ENCODE measurements around the gene PANK4. TPM values are rescaled to one million over a fixed set of nuclear protein-coding genes. Genes with fewer than 3 reads are reported as not detected.
"Not testable (repeated sequence)": the region's sequence is repeated elsewhere in the genome, so short reads cannot be mapped to it uniquely, and the experiment has no call there.

Gene PANK4
- 6.5 and 7.7 TPM in 2 replicates for total RNA-seq (2014; rRNA removed; shearing (Covaris generic))

GRCh38 chr1:2525920-2526823 lies at the start of gene PANK4:
TSS of gene PANK4 (minus strand) at chr1:2526596. CDS start at chr1:2526587, 9 bp downstream.
- DNase-seq (ENCODE audit: low spot score), result peak; percentile 69

- DNase-seq (ENCODE audit: low spot score), result no peak
Measured at GRCh38 chr1:2574350-2574749, 48.0 kb upstream of the PANK4 start.

GRCh38 chr1:2573250-2573920 lies 47.0 kb upstream of the PANK4 start:
- DNase-seq (ENCODE audit: low spot score), result no peak

GRCh38 chr1:2571348-2571747 lies 45.0 kb upstream of the PANK4 start:
- DNase-seq (ENCODE audit: low spot score), result no peak

GRCh38 chr1:2570332-2570731 lies 43.9 kb upstream of the PANK4 start:
- no peak for DNase-seq (ENCODE audit: low spot score)

- not testable (repeated sequence) for DNase-seq (ENCODE audit: low spot score)
Measured at GRCh38 chr1:2569703-2570102, 43.3 kb upstream of the PANK4 start.

GRCh38 chr1:2569060-2569459 lies 42.7 kb upstream of the PANK4 start:
- no peak for DNase-seq (ENCODE audit: low spot score)

GRCh38 chr1:2568187-2568816 lies 41.9 kb upstream of the PANK4 start:
- not testable (repeated sequence) for DNase-seq (ENCODE audit: low spot score)

- no peak for DNase-seq (ENCODE audit: low spot score)
Measured at GRCh38 chr1:2567083-2567679, 40.8 kb upstream of the PANK4 start.

GRCh38 chr1:2566101-2567045 lies 40.0 kb upstream of the PANK4 start:
- no peak for DNase-seq (ENCODE audit: low spot score)

- DNase-seq (ENCODE audit: low spot score), result no peak
Measured at GRCh38 chr1:2564815-2565374, 38.5 kb upstream of the PANK4 start.

- DNase-seq (ENCODE audit: low spot score), result no peak
Measured at GRCh38 chr1:2564006-2564814, 37.8 kb upstream of the PANK4 start.

GRCh38 chr1:2563205-2563604 lies 36.8 kb upstream of the PANK4 start:
- DNase-seq (ENCODE audit: low spot score), result no peak

GRCh38 chr1:2561898-2562895 lies 35.8 kb upstream of the PANK4 start:
- no peak for DNase-seq (ENCODE audit: low spot score)

- DNase-seq (ENCODE audit: low spot score), result no peak
Measured at GRCh38 chr1:2561446-2561845, 35.0 kb upstream of the PANK4 start.

- no peak for DNase-seq (ENCODE audit: low spot score)
Measured at GRCh38 chr1:2560299-2561073, 34.1 kb upstream of the PANK4 start.

GRCh38 chr1:2559509-2560298 lies 33.3 kb upstream of the PANK4 start:
- DNase-seq (ENCODE audit: low spot score), result no peak
